Right kidney (tissue), 1 donor: ENCODE measurements around the gene ZNF865.

Experiments
- DNase-seq: peaks from one replicate; pipeline ENCODE4 v3.0.0-alpha.2; 2016

The ZNF865 gene

GRCh38 chr19:55659822-55660221, 54.4 kb downstream of the ZNF865 start:
- DNase-seq = no peak

GRCh38 chr19:55660404-55660803, 55.0 kb downstream of the ZNF865 start:
- DNase-seq = no peak

GRCh38 chr19:55660991-55661390, 55.5 kb downstream of the ZNF865 start:
- DNase-seq = no peak

- DNase-seq = no peak
These were observed 56.4 kb downstream of the ZNF865 start for GRCh38 chr19:55661826-55662225.

- no peak for DNase-seq
These were observed 58.5 kb downstream of the ZNF865 start for GRCh38 chr19:55663846-55664536.

- DNase-seq = no peak
These were observed 61.0 kb downstream of the ZNF865 start for GRCh38 chr19:55666343-55667005.
